GM21529 (cell line): ENCODE data around the gene PPP1R9B.

Experiments
- ATAC-seq: cut with Tn5 transposase; IDR thresholded peaks from one replicate; pipeline ENCODE4 v1.9.1; 2021; ENCODE audit not compliant: unreplicated experiment

Gene PPP1R9B

GRCh38 chr17:50175035-50175807, 24.7 kb upstream of the PPP1R9B start:
- ATAC-seq, result no peak

DNA sequence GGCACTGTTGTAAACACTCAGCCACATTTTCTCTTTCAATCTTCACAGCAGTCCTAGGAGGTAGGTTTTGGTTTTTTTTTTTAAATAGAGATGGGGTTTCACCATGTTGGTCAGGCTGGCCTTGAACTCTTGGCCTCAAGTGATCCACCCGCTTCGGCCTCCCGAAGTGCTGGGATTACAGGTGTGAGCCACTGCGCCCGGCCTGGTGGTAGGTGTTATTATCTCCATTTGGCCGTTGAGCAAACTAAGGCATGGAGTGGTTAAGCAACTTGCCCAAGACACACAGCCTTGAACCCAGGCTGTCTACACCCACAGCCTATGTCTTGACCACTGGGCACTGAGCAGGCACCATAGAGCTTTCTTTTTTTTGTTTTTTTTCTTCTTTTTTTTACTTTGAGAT, 24.0 kb upstream of the PPP1R9B start:
- no peak for ATAC-seq

DNA sequence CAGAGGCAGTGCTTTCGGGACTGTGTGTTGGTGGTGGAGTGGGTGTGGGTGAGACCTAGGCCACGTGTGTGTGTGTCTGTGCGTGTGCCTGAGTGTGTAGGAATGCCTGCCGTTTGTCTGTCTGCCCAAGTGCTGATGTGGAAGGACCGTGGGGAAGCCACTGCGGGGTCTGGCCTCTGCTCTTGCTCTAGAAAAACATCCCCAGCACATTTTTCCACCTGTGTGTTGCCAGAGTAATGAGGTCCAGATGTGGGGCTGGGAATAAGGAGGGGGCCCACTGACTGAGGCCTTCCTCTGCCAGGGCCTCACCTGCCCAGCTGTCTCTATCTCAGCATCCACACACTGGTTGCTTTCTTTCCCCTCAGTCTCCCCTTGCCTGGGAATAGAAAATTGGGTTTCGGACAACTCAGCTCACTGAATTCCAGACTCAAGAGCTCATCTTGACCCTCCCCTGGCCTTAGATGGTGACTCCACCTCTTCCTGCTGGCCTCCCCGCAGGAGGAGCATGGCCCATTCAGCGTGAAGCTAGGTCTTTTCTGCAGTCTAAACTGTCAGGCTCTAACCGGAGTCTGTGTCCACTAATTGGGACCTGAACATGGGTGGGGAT, 23.0 kb upstream of the PPP1R9B start:
- no peak for ATAC-seq

GRCh38 chr17:50172936-50173334, 22.5 kb upstream of the PPP1R9B start:
- ATAC-seq, result no peak

DNA sequence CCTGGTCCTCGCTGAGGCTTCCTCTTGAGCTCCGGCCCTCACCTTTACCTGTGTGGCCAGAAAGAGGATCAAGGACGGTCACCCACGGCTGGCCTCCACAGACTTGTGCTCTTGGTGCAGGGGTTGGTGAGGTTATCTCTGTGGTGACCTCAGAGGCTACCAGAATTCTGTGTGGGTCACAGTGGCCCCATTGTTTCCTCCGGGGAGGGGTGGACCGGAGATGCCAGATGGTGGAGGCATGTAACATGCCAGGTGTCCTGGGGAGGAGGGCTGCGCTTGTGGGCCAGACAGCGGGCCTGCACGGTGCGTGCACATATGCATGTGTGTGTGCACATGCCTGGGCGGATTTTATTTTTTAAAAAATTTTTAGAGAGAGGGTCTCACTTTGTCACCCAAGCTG, 21.7 kb upstream of the PPP1R9B start:
- ATAC-seq, result no peak

- ATAC-seq, result no peak
Observed at GRCh38 chr17:50171371-50172071, 21.0 kb upstream of the PPP1R9B start.

- ATAC-seq, result peak; percentile 62
Observed at GRCh38 chr17:50170662-50171370, 20.3 kb upstream of the PPP1R9B start.

GRCh38 chr17:50169881-50170459, 19.5 kb upstream of the PPP1R9B start:
- ATAC-seq, result no peak

DNA sequence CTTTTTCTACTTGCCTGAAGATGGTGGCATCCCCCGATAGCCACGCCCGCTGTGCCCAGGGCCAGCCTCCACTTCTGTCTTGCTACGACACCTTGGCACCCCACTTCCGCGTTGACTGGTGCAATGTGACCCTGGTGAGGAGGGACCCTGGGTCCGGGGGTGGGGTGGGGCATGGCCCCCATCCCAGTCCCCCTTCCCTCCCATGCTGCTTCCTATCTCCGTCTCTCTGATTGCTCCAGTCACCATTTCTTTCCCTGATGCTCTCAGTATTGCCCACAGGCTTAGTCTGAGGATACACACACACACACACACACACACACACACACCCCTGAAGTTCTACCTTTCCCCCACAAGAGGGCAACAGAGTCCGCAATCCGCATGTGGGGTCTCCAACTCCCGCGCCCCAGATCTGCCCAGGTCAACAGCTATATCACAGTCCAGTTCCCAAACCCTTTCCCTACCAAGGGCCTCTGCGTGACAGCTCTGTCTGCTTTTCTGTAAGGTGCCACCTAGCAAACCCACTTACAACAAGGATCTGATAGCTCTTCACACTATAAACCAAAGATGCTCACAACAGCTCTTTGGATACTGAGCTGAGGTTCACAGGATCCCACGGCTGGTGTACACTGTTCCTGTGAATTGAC, 18.8 kb upstream of the PPP1R9B start:
- ATAC-seq, result no peak

- no peak for ATAC-seq
Observed at GRCh38 chr17:50168319-50168718, 17.8 kb upstream of the PPP1R9B start.

GRCh38 chr17:50167371-50167770, 16.9 kb upstream of the PPP1R9B start:
- no peak for ATAC-seq

DNA sequence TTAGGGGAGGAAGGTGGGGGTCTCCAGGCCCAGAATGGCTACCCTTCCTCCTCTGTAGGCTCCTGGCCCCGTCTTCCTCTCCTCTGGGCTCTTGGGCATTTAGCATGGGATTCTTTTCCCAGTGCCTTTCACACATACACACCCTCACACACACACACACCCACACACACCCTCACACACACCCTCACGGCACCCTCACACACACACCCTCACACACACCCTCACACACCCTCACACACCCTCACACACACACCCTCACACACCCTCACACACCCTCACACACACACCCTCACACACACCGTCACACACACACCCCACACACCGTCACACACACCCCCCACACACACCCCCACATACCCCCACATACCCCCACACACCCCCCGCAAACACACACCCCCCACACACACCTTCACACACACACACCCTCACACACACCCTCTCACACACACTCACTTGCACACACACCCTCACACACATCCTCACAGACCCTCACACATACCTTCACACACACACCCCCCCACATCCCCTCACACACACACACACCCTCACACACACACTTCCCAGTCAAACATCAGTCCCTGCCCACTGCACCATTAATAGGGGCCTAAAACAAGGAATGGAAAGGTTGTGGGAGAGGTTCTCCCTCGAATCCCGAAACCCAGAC, 16.2 kb upstream of the PPP1R9B start:
- ATAC-seq, result no peak

GRCh38 chr17:50165867-50166517, 15.5 kb upstream of the PPP1R9B start, which contains the start of gene SGCA:
Gene SGCA (plus strand): TSS chr17:50166005. CDS start chr17:50166041, 36 bp downstream.
- ATAC-seq, result no peak

DNA sequence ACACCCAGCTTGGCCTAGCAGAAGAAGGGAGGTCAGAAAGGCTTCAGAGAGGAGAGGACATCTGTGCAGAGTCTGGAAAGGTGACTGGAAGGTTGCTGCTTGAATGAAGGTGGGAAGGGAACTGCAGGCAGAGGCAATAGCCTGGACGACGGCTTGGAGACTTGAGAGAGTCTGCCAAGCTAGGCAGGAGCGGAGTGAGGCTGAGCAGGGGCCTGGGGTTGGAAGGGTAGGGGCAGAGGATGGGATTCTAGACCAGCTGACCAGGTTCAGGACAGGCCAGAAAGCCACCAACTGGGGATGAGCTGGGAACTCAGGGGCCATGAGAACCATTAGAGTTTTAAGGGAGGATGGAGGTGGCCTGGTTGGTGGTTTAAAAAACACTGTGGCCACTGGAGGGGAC, 15.0 kb upstream of the PPP1R9B start:
- no peak for ATAC-seq

DNA sequence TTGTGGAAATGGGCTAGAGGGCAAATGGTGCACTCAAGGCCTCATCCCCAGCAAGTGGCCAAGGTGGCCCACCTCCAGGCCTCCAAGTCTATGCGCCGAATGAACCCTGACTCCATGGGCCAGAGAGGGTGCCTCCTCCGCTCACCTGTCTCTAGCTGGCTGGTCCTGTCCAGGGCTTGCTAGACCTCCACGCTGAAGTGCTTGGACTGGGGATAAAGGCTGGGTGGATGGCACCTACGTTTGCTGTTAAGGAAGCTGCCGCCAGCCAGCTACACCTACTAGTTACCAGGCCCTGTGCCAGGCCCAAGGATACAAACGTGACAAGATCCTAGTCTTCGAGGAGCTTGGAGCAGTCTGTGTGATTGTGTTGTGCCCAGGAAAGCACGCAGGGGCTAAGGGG, 14.6 kb upstream of the PPP1R9B start:
- ATAC-seq, result no peak

DNA sequence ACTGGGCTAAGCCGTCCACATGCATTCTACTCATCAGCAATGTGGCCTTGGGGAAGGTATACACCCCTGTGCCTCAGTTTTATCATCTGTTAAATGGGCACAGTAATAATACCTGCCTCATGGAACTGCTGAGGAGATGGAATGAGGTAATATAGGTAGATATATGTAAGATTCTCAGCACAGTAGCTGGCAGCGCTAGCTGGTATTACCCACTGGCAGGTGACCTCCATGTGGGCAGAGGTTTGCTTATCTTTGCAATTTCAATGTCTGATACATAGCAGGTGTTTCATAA, 14.2 kb upstream of the PPP1R9B start:
- ATAC-seq, result no peak

GRCh38 chr17:50163843-50164696, 13.6 kb upstream of the PPP1R9B start:
- ATAC-seq, result peak; percentile 46

- no peak for ATAC-seq
Observed at GRCh38 chr17:50162466-50163254, 12.2 kb upstream of the PPP1R9B start.
